AG09319 (cell line): Measurements from ENCODE around the gene KIAA1191.
"Not testable (repeated sequence)": the region's sequence is repeated elsewhere in the genome, so short reads cannot be mapped to it uniquely, and the experiment has no call there.

Experiments used
- DNase-seq: peaks from one replicate; pipeline ENCODE4 v3.0.0-alpha.2; 2010; ENCODE audit warnings: low read depth; ENCODE audit errors: extremely low read depth
- TF ChIP-seq, protein P1 (sequence below): IDR thresholded peaks from 2 replicates; pipeline ENCODE4 v1.5.1; 2011; ENCODE audit warnings: low read depth, mild to moderate bottlenecking, inconsistent platforms, low read length, moderate library complexity

The KIAA1191 gene, protein sequence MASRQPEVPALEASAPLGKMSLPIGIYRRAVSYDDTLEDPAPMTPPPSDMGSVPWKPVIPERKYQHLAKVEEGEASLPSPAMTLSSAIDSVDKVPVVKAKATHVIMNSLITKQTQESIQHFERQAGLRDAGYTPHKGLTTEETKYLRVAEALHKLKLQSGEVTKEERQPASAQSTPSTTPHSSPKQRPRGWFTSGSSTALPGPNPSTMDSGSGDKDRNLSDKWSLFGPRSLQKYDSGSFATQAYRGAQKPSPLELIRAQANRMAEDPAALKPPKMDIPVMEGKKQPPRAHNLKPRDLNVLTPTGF

DNA sequence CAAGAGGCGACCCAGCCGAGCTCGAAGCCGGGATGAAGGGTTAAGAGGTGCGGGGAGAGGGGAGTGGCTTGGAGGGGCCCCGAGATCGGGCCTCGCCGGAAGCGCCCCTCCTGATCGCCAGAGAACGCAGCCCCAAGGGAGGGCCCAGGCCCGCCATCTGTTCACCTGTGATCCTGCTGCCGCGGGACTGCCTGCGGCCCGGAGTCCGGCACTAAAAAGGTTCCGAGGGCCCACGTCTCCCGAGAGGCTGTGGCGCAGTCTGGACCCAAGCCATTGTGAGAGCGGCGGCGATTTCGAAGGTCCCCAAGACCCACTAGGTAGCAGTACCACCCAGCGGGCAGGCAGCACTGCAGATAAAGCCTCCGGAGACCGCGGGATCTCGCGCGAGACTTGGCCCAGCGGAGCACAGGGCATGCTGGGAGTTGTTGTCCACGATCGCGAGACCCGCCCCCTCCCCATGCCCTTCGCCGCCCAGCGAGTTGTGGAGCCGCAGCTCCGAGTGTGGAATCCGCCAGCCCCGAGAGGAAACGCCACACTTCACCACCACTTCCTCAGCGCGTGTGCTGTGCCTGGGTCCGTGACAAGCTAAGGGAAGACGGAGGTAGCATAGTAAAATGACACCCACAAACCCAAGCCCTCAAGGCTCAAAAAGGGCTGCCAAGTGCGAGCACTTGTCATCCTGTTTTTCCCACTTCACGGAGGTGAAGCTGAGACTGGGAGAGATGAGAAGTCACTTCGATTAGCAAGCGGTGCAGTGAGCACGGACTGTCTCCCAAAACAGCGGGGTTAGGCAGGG is at the start of gene KIAA1191:
KIAA1191 (minus strand) TSS at position 328 of the 796 bp plus-strand sequence. CDS start 2,256 bp downstream, outside the sequence.
- DNase-seq: peak; percentile 70
- TF ChIP-seq, protein P1, sequence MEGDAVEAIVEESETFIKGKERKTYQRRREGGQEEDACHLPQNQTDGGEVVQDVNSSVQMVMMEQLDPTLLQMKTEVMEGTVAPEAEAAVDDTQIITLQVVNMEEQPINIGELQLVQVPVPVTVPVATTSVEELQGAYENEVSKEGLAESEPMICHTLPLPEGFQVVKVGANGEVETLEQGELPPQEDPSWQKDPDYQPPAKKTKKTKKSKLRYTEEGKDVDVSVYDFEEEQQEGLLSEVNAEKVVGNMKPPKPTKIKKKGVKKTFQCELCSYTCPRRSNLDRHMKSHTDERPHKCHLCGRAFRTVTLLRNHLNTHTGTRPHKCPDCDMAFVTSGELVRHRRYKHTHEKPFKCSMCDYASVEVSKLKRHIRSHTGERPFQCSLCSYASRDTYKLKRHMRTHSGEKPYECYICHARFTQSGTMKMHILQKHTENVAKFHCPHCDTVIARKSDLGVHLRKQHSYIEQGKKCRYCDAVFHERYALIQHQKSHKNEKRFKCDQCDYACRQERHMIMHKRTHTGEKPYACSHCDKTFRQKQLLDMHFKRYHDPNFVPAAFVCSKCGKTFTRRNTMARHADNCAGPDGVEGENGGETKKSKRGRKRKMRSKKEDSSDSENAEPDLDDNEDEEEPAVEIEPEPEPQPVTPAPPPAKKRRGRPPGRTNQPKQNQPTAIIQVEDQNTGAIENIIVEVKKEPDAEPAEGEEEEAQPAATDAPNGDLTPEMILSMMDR: peak; percentile 22

DNA sequence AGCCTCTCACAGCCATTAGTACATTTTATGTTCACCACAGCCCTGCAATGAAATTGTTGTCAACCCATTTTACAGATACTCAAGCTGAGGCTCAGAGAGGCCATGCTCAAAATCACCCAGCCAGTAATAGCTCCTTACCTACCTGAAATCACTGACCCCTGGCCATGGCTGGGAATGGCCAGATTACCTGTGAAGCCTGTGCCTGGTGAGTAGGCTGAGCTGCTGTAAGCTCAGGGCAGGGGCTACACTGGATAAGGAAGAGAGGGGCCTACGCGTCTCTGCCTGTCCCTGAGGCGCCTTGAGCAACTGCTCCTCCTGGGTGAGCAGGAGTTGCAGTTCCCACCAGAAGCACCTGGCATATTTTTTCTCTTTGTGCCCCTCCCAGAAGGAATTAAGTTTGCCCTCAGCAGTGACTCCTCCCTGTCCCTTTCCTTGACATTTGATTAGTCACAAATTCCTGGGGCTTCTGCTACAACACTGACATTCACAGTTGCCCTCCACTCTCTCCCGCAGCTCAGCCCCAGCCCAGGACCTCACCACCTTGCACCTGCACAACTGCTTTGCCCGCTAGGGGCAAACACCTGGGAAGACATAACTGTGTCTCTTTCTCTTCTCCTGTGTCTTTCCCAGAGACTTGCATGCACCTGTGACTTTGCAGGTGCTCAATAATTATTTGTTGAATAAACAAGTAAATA is 49.1 kb upstream of the KIAA1191 start:
- TF ChIP-seq, protein P1: no peak
- no peak for DNase-seq

DNA sequence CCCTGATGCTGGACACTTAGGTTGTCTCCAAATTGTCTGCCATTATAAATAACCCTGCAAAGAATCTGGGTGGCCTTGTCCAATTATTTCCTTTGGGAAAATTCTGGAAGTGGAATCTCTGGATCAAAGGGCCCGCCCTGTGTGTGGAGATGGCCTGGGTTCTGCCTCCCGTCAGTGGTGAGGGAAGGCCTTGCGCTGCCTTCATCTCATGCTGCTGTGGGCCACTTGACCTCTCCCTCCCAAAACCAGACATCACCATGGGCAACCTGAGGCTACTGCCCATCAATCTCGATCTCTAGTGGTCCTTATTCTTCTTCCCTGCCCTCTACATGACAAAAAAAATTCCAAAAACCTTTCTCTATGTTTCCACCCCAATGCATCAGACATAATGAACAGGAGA is 48.2 kb upstream of the KIAA1191 start:
- TF ChIP-seq, protein P1: no peak
- no peak for DNase-seq

DNA sequence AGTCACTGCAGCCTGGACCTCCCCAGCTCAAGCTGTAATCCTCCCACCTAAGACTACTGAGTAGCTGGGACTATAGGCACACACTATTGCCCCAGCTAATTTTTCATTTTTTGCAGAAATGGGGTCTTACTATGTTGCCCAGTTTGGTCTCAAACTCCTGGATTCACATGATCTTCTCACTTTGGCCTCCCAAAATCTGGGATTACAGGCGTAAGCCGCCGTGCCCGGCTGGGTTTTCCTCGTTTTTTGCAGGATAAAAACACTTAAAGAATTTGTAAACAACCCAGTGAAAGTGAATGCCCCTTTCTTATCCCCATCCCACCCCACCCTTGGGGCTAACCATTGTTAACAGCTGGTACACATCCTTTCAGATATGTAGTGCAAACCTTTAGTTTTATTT is 47.0 kb upstream of the KIAA1191 start:
- DNase-seq: no peak
- TF ChIP-seq, protein P1: no peak

DNA sequence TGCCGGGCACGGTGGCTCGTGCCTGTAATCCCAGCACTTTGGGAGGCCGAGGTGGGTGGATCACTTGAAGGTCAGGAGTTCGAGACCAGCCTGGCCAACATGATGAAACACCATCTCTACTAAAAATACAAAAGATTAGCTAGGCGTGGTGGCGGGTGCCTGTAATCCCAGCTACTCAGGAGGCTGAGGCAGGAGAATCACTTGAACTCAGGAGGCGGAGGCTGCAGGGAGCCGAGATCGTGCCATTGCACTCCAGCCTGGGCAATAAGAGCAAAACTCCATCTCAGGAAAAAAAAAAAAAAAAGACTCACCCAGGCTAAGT is 46.6 kb upstream of the KIAA1191 start:
- not testable (repeated sequence) for DNase-seq

DNA sequence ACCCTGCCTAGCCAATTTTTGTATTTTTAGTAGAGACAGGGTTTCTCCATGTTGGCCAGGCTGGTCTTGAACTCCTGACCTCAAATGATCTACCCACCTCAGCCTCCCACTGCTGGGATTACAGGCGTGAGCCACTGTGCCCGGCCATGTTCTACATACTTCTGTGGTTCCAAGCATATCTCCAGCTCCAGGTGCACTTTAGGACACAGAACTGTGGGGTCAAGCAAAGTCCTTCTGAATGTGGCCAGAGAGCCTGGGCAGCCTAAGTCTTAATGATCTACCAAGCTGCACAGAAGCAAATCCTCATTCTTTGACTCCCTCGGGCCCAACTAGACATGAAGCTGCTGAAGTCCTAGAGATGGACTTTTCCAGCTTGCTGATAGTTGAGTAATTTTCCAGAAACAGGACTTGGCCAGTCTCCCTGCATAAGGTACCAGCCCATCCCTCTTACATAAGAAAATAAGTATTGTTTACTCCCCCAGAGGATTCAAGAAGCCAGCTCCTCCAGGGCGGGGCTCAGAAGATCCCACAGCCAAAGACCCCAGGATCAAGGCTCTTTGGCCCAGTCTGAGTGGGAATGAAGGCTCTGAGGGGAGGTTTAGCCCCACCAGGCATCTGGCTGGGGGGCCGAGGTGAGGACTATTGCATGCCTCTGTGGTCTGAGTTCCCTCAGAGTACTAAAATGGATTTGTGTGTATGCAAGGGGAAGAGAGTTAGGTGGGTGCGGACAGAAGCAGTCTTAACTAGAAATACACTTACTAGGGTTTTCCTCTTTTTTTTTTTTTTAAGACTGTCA is 46.1 kb upstream of the KIAA1191 start:
- DNase-seq: no peak
- TF ChIP-seq, protein P1: no peak

DNA sequence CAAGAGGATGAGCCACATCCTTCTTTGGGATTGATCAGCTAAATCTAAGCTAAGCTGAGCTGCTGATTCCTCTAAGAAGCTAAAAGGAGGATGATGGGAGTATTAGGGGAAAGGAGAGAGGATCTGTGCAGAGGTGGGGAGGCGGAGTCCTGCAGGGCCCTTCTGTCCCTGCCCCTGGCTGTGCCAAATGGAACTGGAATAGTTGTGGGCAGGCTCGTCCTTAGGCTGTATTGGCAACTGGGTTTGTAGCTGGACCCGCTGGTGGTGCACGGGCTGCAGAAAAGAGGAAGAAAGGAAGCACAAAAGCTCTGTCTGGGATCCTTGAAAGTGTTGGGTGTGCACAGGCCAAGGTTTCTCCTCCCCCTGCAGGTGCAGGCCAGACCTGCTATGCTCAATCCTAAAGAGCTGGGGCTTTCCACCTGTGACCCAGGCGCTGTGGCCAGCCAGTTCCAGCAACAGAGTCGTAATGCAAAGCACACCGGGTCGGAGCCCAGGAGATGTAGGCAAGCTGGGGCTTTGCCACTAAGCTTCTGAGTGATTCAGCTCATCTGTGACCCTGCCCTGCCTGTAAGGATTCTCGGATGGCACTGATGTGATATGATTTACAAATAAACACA is 45.0 kb upstream of the KIAA1191 start:
- no peak for DNase-seq
- TF ChIP-seq, protein P1: no peak
